Ishikawa (cell line): ENCODE results near the gene TMEM165.

Experiments
- CEBPB ChIP-seq: IDR thresholded peaks from 2 replicates; pipeline ENCODE4 v1.6.1; 2012
- CREB1 ChIP-seq: IDR thresholded peaks from 2 replicates; pipeline ENCODE4 v1.6.1; 2012; ENCODE audit warnings: low read depth
- EGR1 ChIP-seq: IDR thresholded peaks from 2 replicates; pipeline ENCODE4 v1.6.1; 2012
- EP300 ChIP-seq: IDR thresholded peaks from 2 replicates; pipeline ENCODE4 v1.6.1; 2012; ENCODE audit warnings: borderline replicate concordance
- FOXM1 ChIP-seq: IDR thresholded peaks from 2 replicates; pipeline ENCODE4 v1.6.1; 2012; ENCODE audit warnings: low read depth, borderline replicate concordance
- NFIC ChIP-seq: IDR thresholded peaks from 2 replicates; pipeline ENCODE4 v1.6.1; 2012
- RAD21 ChIP-seq: IDR thresholded peaks from 2 replicates; pipeline ENCODE4 v1.6.1; 2012; ENCODE audit warnings: low read depth
- TAF1 ChIP-seq: IDR thresholded peaks from 2 replicates; pipeline ENCODE4 v1.6.1; 2012; ENCODE audit warnings: low read depth, mild to moderate bottlenecking
- TCF12 ChIP-seq: IDR thresholded peaks from 2 replicates; pipeline ENCODE4 v1.6.1; 2012; ENCODE audit warnings: low read depth
- TEAD4 ChIP-seq: IDR thresholded peaks from 2 replicates; pipeline ENCODE4 v1.6.1; 2012
- YY1 ChIP-seq: IDR thresholded peaks from 2 replicates; pipeline ENCODE4 v1.6.1; 2012; ENCODE audit warnings: low read depth
- ZBTB7A ChIP-seq: IDR thresholded peaks from 2 replicates; pipeline ENCODE4 v1.6.1; 2012; ENCODE audit warnings: low read depth
- TF ChIP-seq, protein P1 (sequence below): IDR thresholded peaks from 2 replicates; pipeline ENCODE4 v1.6.1; 2012; ENCODE audit warnings: low read depth, mild to moderate bottlenecking
- TF ChIP-seq, protein P2 (sequence below): IDR thresholded peaks from 2 replicates; pipeline ENCODE4 v1.6.1; 2012
- TF ChIP-seq, protein P3 (sequence below): IDR thresholded peaks from 2 replicates; pipeline ENCODE4 v1.6.1; 2012

The TMEM165 gene

DNA sequence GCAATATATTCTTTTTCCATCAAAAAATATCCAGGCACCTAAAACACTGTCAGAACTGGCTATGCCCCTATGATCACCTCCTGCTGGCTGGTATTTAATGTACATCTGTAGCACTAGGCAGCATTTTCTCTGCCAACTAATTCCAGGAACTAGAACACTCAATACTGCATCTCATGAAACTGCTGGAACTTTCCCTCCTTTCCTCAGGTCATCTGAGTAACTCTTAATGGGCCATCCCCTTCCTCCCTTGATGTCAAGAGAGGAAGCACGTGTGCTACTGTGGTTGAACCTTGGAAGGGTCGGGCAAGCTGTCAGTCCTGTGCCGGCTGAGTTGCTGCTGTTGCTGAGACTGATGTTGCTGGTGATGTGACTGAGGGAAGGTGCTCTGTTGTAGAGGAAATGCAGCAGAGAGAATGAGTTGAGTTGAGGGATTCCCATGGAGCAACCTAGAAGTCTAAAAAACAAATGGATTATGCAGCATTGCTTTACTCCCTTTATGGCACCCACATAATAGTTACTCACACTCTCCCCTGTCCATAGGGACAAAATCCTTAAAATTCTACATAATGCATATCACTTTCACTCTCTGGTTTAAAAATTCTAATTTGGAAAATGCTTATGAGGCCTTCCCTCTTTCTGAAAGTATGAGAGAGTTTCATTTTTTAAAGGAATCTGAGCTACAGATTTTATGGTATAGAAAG, 39.5 kb downstream of the TMEM165 start:
- no peak for TF ChIP-seq TEAD4
- no peak for TF ChIP-seq CREB1
- TF ChIP-seq RAD21: no peak

DNA sequence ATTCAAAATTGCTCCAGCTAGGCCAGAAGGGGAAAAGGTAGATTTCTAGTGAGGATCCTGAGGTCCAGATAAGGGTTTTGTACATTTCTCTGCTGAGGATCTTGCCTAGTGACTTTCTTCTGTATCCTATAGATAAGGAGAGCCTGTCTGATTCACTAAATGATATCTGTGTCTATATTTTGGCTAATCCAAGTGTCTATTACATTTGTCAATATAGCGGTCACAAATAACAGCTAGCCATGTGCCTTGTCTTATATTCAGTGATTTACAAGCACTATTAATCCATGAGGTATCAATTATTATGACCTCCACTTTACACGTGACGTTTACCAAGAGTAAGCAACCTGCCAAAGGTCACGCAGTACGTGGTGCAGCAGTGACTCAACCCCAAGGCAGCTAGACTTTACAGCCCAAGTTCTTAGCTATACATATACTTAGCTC, 41.6 kb downstream of the TMEM165 start:
- TF ChIP-seq CREB1: no peak
- TF ChIP-seq EGR1: no peak
- no peak for TF ChIP-seq FOXM1

DNA sequence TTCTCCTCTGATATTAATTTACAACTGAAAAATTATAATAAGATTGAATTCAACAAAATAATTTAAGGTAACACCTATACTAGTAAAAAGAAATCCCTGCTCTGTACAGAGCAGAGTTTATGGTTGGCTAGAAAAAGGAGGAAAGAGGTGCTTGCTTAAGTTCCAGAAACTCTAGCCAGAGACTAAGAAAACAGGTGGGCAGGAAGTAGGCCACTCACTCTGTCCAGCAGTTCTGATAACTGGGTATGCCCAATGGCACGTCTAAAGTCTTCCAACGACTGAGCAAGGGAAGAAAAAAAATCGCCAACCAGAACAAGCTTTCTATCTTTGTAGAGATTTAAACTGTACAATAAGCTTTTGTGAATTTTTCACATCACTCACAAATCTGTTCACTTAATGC, 42.1 kb downstream of the TMEM165 start:
- no peak for TF ChIP-seq EGR1
- TF ChIP-seq, protein P1, sequence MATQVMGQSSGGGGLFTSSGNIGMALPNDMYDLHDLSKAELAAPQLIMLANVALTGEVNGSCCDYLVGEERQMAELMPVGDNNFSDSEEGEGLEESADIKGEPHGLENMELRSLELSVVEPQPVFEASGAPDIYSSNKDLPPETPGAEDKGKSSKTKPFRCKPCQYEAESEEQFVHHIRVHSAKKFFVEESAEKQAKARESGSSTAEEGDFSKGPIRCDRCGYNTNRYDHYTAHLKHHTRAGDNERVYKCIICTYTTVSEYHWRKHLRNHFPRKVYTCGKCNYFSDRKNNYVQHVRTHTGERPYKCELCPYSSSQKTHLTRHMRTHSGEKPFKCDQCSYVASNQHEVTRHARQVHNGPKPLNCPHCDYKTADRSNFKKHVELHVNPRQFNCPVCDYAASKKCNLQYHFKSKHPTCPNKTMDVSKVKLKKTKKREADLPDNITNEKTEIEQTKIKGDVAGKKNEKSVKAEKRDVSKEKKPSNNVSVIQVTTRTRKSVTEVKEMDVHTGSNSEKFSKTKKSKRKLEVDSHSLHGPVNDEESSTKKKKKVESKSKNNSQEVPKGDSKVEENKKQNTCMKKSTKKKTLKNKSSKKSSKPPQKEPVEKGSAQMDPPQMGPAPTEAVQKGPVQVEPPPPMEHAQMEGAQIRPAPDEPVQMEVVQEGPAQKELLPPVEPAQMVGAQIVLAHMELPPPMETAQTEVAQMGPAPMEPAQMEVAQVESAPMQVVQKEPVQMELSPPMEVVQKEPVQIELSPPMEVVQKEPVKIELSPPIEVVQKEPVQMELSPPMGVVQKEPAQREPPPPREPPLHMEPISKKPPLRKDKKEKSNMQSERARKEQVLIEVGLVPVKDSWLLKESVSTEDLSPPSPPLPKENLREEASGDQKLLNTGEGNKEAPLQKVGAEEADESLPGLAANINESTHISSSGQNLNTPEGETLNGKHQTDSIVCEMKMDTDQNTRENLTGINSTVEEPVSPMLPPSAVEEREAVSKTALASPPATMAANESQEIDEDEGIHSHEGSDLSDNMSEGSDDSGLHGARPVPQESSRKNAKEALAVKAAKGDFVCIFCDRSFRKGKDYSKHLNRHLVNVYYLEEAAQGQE: no peak
- no peak for TF ChIP-seq RAD21
- no peak for TF ChIP-seq EP300
- no peak for TF ChIP-seq NFIC
- TF ChIP-seq YY1: no peak
- TF ChIP-seq, protein P2, sequence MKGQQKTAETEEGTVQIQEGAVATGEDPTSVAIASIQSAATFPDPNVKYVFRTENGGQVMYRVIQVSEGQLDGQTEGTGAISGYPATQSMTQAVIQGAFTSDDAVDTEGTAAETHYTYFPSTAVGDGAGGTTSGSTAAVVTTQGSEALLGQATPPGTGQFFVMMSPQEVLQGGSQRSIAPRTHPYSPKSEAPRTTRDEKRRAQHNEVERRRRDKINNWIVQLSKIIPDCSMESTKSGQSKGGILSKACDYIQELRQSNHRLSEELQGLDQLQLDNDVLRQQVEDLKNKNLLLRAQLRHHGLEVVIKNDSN: no peak
- TF ChIP-seq FOXM1: no peak
- TF ChIP-seq, protein P3, sequence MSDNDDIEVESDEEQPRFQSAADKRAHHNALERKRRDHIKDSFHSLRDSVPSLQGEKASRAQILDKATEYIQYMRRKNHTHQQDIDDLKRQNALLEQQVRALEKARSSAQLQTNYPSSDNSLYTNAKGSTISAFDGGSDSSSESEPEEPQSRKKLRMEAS: no peak
- TF ChIP-seq CEBPB: no peak
- TF ChIP-seq TAF1: no peak
- TF ChIP-seq TEAD4: no peak

DNA sequence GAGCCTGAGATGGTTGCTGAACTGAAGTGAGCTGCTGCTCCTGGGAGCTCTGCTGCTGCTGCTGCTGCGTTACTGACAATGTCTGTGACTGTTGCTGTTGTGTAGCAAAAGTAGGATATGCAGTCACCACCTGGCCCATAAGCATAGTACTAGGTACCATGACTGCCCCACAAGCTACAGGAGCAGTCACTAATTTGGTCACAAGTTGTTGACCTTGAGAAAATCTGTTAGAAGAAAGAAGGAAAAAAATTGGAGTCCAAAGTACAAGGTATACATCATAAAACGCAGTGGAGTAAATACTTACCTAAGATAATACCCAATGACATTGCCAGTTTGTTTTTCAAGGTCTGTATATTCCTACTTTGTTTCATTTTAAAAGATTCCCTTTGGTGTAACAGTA, 42.6 kb downstream of the TMEM165 start:
- TF ChIP-seq CREB1: no peak
- TF ChIP-seq YY1: no peak
- no peak for TF ChIP-seq RAD21
- TF ChIP-seq ZBTB7A: no peak

DNA sequence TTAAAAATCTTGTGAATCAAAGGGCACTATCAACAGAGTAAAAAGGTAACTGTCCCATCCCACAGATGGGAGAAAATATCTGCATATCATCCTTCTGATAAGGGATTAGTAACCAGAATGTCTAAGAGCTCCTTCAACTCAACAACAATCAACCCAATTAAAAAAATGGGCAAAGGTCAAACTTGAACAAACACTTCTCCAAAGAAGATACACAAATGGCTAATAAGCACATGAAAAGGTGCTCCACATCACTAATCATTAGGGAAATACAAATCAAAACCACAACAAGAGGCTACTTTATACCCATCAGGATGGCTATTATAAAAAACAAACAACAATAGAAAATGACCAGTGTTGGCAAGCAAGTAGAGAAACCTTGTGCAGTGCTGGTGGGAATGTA, 43.3 kb downstream of the TMEM165 start:
- TF ChIP-seq, protein P3: no peak
- TF ChIP-seq EP300 (no peak), TCF12 (no peak), FOXM1 (no peak), TAF1 (no peak)
- TF ChIP-seq, protein P1: no peak

DNA sequence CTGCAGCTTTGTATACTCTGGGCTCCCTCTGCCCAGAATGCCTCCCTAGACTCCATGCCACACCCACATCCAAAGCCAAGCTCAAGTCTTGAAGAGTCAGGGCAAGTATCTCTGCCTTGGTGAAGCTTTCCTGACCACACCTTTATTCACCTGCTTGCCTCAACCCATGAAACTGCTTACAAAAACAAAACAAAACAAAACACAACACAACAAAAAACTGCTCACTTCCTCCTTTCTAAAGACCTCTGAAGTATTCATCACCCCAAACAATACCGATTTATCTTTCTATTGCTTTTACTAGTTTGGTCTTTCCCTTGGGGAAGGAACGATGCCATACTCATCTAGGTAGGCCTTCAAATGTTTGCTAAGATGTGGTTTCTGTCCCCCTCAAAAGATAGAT, 45.0 kb downstream of the TMEM165 start:
- TF ChIP-seq TEAD4 (no peak), FOXM1 (no peak), NFIC (no peak), YY1 (no peak), RAD21 (no peak), TAF1 (no peak), EGR1 (no peak), EP300 (no peak), CREB1 (no peak)
- TF ChIP-seq, protein P2: no peak
- TF ChIP-seq, protein P3: no peak
- TF ChIP-seq, protein P1: no peak
